ENCODE measurements around the gene PACSIN2.

Gene PACSIN2

GRCh38 chr22:42863349-42863961, 151.5 kb downstream of the PACSIN2 start:
- Histone ChIP-seq H3K36me3 (ENCODE audit: insufficient read depth, low read length) (no peaks in the 10 kb centered on the region), H3K27ac (ENCODE audit: low read length) (no peak overlapping the region), H3K79me2 (ENCODE audit: insufficient read depth, low read length) (no peaks in the 10 kb centered on the region), H2AFZ (ENCODE audit: low read depth, low read length) (no peak overlapping the region), H3K4me1 (ENCODE audit: insufficient read depth, low read length) (no peaks in the 10 kb centered on the region; the same call in 1 of the 2 replicates), H3K27me3 (ENCODE audit: insufficient read depth, low read length, poor library complexity) (no peaks in the 10 kb centered on the region), H4K20me1 (ENCODE audit: insufficient read depth, low read length) (peaks cover 3% of the 10 kb centered on the region; the same call in 1 of the 2 replicates), H3K4me2 (ENCODE audit: insufficient read depth, low read length) (no peak overlapping the region), H3K9me3 (ENCODE audit: insufficient read depth, low read length, severe bottlenecking) (no peaks in the 10 kb centered on the region), H3K4me3 (ENCODE audit: low read depth in 1 of 2, low read length in 2 of 2) (no peak overlapping the region), H3K9ac (ENCODE audit: low read depth, low read length) (no peak overlapping the region)
- no peak for ATAC-seq (ENCODE audit: insufficient read depth, low read depth)
- TF ChIP-seq CTCF (IDR thresholded peaks at IDR 0.05; ENCODE audit: borderline replicate concordance, extremely low read depth, low read length, poor library complexity, severe bottlenecking) (no peak), EZH2 (IDR thresholded peaks at IDR 0.05; ENCODE audit: borderline replicate concordance, low read depth, low read length, severe bottlenecking) (no peak)
- no peak for DNase-seq

- no peak overlapping the region for H3K9ac ChIP-seq (ENCODE audit: low read depth, low read length)
- H3K4me2 ChIP-seq (ENCODE audit: insufficient read depth, low read length): no peak overlapping the region
- H4K20me1 ChIP-seq (ENCODE audit: insufficient read depth, low read length): peaks cover 3% of the 10 kb centered on the region; the same call in 1 of the 2 replicates
- no peak overlapping the region for H2AFZ ChIP-seq (ENCODE audit: low read depth, low read length)
- H3K9me3 ChIP-seq (ENCODE audit: insufficient read depth, low read length, severe bottlenecking): no peaks in the 10 kb centered on the region
- no peak overlapping the region for H3K4me3 ChIP-seq (ENCODE audit: low read depth in 1 of 2, low read length in 2 of 2)
- H3K36me3 ChIP-seq (ENCODE audit: insufficient read depth, low read length): no peaks in the 10 kb centered on the region; the same call in 1 of the 2 replicates
- H3K4me1 ChIP-seq (ENCODE audit: insufficient read depth, low read length): peaks cover 11% of the 10 kb centered on the region
- no peak for ATAC-seq (ENCODE audit: insufficient read depth, low read depth)
- no peaks in the 10 kb centered on the region for H3K27me3 ChIP-seq (ENCODE audit: insufficient read depth, low read length, poor library complexity)
- H3K79me2 ChIP-seq (ENCODE audit: insufficient read depth, low read length): peaks cover 8% of the 10 kb centered on the region; the same call in 1 of the 2 replicates
- DNase-seq: no peak
- no peak for TF ChIP-seq CTCF (IDR thresholded peaks at IDR 0.05; ENCODE audit: borderline replicate concordance, extremely low read depth, low read length, poor library complexity, severe bottlenecking)
- no peak overlapping the region for H3K27ac ChIP-seq (ENCODE audit: low read length)
These were observed 152.8 kb downstream of the PACSIN2 start for GRCh38 chr22:42862045-42862734.

GRCh38 chr22:42860968-42861367, 154.0 kb downstream of the PACSIN2 start:
- Histone ChIP-seq H4K20me1 (ENCODE audit: insufficient read depth, low read length) (0 out of 2 replicates have a peak, but pooled peaks cover 5% of the 10 kb centered on the region), H3K9ac (ENCODE audit: low read depth, low read length) (no peak overlapping the region), H3K36me3 (ENCODE audit: insufficient read depth, low read length) (peaks cover 3% of the 10 kb centered on the region; the same call in 1 of the 2 replicates), H2AFZ (ENCODE audit: low read depth, low read length) (no peak overlapping the region), H3K27ac (ENCODE audit: low read length) (no peak overlapping the region), H3K4me3 (ENCODE audit: low read depth in 1 of 2, low read length in 2 of 2) (no peak overlapping the region), H3K9me3 (ENCODE audit: insufficient read depth, low read length, severe bottlenecking) (no peaks in the 10 kb centered on the region), H3K27me3 (ENCODE audit: insufficient read depth, low read length, poor library complexity) (no peaks in the 10 kb centered on the region), H3K4me2 (ENCODE audit: insufficient read depth, low read length) (no peak overlapping the region), H3K79me2 (ENCODE audit: insufficient read depth, low read length) (peaks cover 14% of the 10 kb centered on the region), H3K4me1 (ENCODE audit: insufficient read depth, low read length) (peaks cover 15% of the 10 kb centered on the region)
- DNase-seq (no peak), ATAC-seq (ENCODE audit: insufficient read depth, low read depth) (no peak)
- TF ChIP-seq CTCF (IDR thresholded peaks at IDR 0.05; ENCODE audit: borderline replicate concordance, extremely low read depth, low read length, poor library complexity, severe bottlenecking): no peak
- no peak for TF ChIP-seq EZH2 (IDR thresholded peaks at IDR 0.05; ENCODE audit: borderline replicate concordance, low read depth, low read length, severe bottlenecking)
